DND-41 (cell line): ENCODE data around the gene SERBP1.

Source experiments
- EZH2 ChIP-seq: IDR thresholded peaks from 3 replicates; pipeline ENCODE4 v1.6.1; 2012; ENCODE audit warnings: borderline replicate concordance, low read depth, mild to moderate bottlenecking, moderate library complexity, low read length, inconsistent platforms; ENCODE audit not compliant: severe bottlenecking
- TF ChIP-seq, protein P1 (sequence below): IDR thresholded peaks from 2 replicates; pipeline ENCODE4 v1.5.1; 2012; ENCODE audit warnings: borderline replicate concordance, low read length, moderate library complexity, mild to moderate bottlenecking; ENCODE audit not compliant: poor library complexity, severe bottlenecking; ENCODE audit errors: extremely low read depth

DNA sequence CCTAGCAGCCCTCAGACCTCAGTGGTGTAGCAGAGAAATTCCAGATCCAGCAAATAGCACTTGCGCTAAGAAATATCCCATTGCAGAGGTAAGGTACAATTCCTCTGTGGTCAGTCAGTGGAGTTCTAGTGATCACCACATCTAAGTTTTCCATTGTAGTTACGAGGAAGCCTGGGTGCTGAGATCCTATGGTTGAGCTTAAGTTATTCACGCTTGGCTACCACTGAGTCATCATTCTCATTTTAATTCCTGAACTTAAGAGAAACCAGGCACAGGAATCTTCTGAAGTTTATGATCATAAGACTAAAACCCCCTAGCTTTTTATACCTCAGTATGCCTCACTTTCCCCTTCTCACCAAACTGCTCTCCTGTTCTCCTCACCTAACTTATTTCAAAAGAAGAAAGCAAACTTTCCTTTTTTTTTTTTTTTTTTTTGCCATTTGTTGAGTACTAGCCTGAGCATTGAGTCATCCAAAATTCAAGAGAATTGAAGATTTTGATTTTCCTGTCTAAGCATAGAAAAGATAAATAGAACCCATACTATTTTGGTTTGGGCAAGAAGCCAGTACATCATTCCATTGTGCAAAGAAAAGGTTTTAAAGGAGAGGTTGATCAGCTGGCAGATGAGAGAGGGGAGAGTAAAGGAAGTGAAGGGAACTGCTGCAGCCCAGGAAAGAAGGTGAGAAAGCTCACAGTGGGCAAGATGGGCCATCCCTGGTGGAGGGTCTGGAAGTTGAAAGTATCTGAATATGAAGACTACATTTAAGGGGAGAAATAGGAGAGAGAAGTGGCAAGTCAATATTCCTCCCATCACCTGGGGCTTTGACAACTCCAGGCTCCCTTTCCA, 39.9 kb downstream of the SERBP1 start:
- TF ChIP-seq, protein P1, sequence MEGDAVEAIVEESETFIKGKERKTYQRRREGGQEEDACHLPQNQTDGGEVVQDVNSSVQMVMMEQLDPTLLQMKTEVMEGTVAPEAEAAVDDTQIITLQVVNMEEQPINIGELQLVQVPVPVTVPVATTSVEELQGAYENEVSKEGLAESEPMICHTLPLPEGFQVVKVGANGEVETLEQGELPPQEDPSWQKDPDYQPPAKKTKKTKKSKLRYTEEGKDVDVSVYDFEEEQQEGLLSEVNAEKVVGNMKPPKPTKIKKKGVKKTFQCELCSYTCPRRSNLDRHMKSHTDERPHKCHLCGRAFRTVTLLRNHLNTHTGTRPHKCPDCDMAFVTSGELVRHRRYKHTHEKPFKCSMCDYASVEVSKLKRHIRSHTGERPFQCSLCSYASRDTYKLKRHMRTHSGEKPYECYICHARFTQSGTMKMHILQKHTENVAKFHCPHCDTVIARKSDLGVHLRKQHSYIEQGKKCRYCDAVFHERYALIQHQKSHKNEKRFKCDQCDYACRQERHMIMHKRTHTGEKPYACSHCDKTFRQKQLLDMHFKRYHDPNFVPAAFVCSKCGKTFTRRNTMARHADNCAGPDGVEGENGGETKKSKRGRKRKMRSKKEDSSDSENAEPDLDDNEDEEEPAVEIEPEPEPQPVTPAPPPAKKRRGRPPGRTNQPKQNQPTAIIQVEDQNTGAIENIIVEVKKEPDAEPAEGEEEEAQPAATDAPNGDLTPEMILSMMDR: no peak
- TF ChIP-seq EZH2: no peak
